ENCODE results near the gene IPMK.
A peak's percentile ranks its signal among the peaks of the same experiment; 100 is the strongest.

IPMK gene

DNA sequence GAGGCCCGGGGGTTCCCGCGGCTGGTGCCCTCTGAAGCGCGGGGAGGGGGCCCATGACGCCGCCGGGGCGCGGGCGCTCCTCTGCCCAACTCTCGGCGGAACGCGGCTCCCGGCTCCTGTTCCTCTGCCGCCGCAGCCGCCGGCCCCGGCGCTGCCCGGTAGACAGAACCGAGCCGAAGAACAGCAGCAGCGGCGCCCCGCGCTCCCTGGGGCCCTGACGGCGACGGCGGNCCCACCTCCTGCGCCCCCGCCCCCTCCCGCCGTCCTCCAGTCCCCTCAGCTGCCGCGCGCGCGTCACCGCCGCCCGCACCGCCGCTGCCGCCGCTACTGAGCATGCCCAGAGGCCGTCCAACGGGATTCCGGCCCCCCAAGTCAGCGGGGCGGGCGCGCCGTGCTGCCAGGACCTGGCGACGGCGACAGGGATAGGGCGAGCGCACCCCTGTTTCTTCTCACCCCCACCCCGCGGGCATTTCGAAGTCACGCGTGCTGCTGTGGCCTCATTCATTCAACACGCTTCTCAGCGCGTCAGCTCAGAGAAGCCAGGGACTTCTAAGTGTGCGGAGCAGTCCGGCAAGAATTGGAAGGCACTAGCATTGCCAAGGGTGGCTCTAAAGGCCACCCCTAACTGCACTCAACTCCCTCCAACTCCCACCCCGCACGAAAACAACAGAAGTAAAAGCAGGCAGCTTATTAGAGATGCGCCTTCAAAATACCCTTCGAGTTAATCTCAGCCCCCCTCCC, at the start of gene IPMK:
Gene IPMK (minus strand): TSS at position 182 of the 741 bp plus-strand sequence. CDS start 283 bp downstream, outside the sequence.
- DNase-seq: peak; percentile 47 to 64

DNA sequence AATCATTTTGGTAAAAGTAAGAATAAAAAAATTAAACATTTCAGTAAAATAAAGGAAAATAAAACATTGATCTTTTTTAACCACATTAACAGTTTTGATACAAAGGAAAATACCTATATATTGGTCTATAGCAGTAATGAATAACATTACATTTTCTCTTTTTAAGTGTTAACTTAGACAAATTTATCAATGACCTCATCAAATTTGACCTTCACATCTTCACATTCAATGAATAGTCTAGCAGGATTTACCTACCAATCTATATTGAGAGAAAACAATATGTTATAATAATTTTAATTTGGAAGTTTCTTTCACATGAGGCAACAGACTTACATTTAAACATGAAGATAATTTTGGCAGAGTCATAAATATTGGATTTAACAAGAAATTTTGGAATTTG, 49.2 kb upstream of the IPMK start:
- no peak for DNase-seq

DNA sequence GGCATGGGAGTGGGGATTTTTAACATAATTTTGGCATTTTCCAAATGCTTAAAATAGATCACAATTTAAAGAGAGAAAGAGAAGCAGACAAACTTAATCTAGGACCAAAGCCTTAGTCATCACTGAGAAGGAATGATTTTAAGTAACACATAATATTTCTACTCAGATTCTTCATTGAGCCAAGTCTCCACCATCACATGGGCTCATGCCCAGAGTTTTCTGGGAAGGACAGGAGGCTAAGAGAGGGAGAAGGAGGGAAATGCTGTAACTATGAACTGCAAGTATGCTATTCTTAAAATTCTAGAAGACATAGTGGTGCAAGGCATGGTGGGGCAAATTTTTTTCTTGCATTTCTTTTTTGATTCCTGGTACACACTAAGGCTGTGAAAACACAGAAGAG, 43.3 kb upstream of the IPMK start:
- no peak for DNase-seq

DNA sequence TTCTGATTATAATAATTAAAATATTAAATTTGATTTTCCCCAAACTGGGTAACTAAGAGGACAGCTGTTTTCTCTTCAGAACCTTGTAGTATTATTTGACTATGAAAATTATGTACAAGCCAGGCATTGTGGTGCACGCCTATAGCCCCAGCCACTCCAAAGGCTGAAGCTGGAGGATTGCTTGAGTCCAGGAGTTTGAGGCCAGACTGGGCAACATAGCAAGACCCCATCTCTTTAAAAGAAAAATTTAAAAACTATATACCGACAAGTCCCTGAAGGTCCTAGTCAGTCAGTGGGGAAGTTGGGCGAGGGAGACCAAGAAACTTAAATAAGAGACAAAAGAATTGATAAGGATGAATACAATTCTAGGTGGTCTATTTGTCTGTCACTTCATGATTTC, 40.0 kb upstream of the IPMK start:
- DNase-seq: no peak

DNA sequence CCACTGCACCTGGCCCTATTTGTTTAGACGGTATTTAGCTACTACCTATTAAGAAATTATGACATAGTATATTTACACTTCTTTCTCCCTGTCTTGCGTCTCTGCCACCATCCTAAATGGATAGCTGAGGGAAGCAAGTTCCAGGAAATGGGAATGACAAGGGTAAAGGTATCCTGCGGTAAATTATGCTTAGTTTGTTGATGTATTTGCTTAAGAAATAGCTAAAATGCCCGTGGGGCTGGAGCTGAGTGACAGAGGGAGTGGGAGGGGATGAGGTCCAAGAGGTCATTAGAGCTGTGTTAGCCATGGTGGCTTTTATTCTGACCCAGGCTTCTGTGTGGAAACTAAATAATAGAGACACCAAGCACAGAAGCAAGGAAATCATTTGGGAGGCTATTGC, 38.1 kb upstream of the IPMK start:
- DNase-seq: no peak

DNA sequence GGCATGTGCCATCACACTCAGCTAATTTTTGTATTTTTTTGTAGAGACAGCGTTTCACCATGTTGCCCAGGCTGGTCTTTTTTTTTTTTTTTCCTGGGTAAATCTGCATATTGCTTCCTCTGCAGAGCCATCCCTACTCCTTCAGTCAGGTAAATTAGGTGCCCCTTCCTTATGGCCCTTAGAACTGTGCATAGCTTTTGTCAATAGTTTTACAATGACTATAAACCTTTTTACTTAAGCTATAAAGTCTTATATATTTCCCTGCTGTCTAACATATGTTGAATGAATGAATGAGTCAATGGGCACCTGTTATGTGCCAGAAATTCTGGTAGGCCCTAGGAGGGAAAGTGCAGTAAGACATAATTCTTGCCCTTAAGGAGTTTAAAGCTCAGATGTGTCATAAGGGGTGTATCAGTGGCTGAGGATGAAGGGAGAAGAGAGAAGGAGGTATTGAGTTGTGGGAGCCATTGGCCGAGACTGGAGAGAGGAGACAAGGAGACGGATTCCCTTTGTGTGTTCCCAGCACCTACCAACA, 36.5 kb upstream of the IPMK start:
- DNase-seq: no peak

DNA sequence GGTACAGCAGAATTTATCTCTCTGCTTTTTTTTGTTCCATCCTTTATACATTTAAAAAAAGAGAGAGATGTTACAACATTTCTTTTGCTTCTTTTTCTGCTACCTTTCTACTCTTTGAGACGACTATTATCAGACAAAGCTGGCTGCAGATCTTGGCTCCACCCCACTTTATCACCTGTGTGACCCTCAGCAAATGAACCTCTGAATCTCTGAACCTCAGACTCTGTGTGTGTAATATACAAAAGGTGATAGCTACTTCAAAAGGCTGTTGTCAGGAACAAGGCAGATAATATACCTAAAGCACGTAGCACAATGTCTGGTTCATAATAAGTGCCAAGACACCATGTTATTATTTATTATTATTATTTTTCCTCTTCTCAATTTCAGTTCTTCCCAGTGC, 34.6 kb upstream of the IPMK start:
- DNase-seq: no peak

DNA sequence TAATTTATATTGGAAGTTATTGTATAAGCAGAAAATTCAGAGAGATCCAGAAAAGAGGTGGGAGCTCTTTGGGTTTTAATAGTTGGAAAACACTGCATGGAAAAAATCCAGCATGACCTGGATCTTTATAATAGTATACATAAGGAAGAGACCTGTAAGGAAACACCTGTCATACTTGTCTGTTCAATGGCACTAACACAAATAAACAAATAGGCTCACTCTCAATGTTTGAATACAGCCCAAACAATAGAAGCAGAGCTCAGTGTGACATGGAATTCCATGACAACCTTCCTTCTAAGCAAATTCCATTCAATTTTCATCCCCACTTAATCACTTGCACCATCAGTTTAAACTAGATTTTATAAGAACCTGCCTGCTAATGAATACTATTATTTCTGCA, 33.0 kb upstream of the IPMK start:
- no peak for DNase-seq

DNA sequence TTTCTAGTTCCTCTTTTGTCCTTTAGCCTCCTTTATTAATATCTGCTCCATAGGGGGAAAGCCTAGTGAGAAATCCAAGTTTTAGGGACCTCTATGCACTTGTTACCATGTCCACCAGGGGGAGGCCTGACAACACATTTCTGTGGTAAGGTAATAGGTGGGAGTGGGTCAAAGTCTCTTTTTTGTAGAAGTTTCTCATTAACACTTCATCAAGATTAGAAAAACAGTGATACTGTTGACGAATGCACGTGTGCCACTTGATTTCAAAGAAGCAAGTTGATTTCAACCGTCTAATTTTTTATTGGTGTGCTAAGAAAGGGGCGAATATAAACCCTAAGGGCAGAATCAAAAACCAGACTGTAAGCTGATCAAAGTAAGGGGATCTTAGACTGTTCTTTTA, 31.9 kb upstream of the IPMK start:
- DNase-seq: peak in 1 of 2 experiments; percentile 1

DNA sequence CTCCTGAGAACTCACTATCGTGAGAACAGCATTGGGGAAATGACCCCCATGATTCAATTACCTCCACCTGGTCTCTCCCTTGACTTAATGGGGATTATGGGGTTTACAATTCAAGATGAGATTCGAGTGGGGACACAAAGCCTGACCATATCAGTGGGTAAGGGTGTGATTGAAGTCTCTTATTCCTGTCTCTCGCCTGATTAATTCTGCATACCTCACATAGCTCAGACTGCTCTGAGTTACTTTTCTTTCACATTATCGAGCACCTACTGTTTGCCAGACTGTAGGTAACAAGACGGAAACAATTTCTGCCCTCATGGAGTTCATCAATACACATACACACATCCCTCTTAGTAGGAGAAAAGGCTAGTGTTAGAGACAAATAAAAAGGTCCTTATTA, 26.3 kb upstream of the IPMK start:
- DNase-seq: no peak

DNA sequence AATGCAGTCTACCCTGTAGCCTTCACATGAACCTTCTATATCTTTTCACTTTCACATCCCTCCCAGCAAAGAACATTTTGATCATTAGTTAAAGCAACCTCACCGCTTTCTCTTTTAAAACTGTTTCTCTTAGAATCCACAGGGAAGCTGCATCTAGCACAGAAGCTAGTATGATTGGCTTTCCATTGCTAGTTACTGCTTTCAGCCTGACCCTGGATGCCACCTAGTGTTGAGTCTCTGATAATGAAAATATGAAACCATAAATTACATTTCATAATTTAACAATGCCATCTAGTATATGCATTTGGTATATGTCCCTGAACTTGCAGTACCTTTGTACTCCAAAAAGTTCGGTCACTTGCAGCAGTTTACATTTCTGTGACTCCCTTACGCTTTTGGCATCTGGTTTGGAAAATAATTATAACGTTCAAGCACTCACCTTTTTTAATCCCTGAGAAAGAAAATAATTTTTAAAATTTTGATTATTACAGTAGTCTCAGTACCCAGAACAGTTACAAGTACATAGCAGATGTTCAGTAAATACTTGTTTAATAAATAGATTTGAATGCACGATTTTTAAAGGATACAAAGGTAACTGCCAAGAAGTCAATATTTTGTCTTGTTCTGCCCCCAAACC, 24.0 kb upstream of the IPMK start:
- no peak for DNase-seq

DNA sequence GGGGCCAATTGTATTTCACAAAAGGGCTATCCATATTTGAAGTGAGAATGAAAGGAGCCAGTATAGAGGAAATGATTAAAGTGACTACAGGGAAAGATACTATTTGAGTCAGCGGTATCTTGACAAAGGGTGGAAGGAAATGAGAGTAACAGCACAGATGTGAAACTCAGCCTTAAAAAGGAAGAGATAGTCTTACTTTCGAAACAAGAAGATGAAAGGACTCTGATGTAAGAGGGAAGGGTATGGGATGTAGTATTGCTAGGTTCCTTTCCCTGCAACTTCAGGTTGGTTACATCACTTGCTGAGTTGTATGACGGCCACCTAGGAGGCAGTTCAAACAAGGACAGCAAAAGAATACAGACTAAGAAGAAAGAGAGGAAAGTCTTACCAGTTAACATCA, 14.9 kb upstream of the IPMK start:
- no peak for DNase-seq

DNA sequence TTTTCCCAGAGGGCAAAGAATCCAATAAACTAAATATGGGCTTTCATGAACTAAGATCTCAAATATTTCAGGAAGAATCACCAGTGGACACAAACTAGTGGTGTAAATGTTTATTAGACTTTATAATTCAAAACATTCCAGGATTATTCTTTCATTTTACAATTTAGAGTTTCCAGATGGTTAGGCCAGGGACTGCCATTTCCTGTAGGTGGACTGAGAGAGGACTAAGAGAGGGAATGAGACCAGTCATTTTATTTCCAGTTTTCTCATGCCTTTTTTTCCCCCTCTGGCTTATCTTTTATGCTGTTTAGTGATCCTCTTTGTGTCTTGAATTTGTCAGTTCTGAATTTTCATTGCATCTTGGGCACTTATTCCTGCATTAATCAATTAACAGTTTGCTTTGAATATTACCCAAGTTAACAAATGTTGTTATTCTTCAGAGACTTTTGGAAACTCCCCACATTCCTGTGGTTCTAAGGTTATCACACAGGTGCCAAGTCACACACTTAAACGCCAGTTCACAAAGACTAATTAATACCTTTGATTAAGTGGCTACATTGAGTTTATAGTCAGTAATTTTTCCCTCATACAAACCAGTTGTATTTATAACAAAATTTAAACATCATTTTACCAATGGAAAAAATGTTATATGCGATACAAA, 13.5 kb upstream of the IPMK start:
- no peak for DNase-seq

DNA sequence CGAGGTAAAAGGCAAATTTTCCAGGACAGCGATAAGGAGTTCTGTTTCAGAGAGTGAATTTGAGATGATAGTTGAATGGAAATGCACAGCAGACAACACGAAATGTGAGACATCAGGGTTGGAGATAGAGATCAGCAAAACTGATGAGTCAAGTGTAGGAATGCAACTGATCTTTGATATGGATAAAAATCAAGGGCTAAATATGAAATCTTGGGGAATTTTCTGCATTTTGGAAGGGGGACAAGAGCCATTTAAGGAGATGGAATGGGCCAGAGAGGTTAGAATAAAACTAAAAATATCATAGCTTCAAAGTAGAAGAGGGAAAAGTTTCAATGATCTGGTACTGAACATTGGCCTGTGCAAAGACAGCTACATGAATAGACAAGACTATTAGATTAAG, 12.8 kb upstream of the IPMK start:
- no peak for DNase-seq

DNA sequence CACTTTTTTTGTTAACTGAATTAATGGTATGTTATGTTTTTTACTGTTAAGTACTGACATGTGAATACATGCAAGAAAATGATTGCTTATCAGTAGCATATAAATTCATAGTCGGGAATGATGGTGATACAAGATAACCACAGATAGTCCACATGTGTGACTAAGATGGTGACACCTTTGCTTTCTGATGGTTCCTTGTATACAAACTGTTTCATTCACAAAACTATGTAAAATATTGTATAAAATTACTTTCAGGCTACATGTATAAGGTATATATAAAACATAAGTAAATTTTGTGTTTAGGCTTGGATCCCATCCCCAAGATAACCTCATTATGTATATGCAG, 11.2 kb upstream of the IPMK start:
- no peak for DNase-seq

DNA sequence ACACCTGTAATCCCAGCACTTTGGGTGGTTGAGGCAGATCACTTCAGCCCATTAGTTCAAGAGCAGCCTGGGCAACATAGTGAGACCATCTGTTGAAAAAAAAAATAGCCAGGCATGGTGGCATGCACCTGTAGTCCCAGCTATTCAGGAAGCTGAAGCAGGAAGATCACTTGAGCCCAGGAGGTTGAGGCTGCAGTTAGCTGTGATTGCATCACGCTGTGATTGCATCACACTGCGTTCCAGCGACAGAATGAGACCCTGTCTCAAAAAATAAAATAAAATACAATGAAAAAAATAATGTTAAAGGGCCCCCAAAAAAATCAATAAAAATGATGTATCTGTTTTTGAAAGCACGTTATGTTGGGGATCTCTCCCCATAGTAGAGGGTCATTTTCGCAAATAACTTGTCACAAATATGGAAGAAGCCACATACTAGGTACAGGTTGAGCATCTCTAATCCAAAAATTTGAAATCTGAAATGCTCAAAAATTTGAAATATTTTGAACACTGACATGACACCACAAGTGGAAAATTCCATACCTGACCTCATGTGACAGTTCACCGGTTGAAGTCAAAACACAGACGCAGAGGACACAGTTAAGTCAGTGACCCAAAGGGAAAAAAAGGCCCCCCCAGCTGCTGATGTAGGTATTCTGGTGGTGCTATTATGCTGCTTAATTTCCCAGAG, 10.7 kb upstream of the IPMK start:
- DNase-seq: no peak

DNA sequence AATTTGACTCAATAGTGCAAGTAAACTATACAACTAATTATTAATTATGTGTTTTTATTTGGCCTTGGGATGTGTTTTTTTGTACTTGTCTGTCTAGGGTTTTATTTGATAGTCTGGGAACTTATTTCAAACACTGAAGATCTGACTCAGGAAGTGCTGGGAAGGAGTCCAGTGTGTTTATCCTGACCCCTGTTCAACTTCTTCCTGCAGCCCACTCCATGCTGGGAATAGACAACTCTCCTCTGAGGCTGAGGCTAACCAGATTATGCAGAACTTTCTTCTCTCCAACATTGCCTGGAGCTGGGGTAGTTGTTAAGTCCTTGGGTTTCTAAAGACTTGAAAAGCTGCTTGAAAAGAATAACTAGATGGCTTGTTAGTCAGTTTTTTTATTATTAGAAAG, 8.2 kb upstream of the IPMK start:
- no peak for DNase-seq

DNA sequence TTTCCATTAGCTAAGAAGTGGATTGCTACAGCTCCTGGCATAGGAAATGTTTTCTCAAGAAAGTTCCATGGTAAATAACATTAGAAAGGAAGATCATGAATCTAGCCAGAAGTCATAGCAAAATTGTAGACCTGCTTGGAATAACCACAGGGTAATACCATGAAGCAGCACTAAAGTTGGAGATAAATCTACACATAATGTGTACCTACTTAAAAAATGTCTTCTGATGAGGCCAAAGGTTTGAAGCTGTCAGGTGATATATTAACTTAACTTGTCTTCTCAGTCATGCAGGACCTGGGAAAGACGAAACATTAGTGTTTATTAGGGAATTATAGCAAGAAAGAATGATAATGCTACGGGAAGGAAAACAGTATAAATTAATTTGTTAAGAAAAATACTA, 7.6 kb upstream of the IPMK start:
- DNase-seq: no peak

DNA sequence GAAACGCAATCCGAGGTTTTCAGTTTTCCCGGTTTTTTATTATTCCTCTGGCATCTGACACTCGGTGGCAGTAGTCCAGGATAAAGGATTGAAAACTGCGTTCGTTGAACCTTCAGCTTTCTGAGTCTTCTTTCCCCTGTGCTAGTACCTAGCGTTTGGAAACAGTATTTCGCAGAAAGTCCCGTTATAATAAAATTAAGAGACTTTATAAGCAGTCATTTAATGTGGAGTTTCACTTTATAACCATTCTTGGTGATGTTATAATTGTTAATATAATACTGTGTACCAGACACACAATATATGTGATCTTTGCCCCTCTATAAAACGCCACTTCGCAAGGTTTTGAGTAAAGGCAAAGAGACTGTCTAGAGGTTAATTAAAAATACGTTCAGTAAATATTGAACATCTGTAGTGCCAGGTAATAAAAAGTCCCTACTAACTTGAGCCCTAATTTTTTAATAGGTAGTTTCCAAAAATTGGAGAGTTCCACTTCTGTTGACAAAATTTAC, 2.1 kb upstream of the IPMK start:
- DNase-seq: no peak

DNA sequence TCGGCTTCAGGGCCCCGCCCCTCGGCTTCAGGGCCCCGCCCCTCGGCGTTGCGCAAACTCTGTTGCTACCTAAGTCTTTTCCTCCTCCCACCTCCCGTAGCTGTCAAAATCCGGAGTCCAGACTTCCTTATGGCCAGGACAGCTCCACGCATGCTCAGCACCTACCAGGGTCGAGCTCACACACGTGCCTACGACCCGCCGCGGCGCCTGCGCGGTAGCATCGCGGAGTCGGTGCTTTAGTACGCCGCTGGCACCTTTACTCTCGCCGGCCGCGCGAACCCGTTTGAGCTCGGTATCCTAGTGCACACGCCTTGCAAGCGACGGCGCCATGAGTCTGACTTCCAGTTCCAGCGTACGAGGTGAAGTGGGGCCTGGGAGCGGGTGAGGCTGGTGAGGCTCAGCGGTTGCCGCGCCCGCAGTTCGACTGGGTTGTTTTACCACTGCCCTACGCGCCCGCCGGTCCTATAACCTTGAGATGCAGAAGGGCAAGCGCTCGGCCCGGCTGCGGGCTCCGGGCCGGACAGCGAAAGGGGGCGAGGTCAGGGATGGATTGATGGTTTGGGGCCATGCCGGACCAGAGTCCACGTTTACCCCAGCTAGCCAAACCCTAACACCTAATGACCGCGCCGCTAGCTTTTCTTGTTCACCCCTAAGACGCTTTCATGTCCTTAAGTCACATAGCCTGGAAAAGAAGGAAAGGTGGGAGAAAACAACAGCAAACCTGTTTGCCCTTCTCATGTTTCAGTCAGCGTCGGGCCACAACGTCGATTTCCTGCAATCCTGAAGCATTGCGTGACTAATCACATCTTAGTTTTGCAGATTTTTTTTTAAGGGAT, 1.5 kb upstream of the IPMK start, which contains the start of gene CISD1:
Gene CISD1 (plus strand): TSS at position 217 of the 836 bp plus-strand sequence. CDS start 112 bp downstream, at position 329.
- peak; percentile 89 to 90 for DNase-seq

DNA sequence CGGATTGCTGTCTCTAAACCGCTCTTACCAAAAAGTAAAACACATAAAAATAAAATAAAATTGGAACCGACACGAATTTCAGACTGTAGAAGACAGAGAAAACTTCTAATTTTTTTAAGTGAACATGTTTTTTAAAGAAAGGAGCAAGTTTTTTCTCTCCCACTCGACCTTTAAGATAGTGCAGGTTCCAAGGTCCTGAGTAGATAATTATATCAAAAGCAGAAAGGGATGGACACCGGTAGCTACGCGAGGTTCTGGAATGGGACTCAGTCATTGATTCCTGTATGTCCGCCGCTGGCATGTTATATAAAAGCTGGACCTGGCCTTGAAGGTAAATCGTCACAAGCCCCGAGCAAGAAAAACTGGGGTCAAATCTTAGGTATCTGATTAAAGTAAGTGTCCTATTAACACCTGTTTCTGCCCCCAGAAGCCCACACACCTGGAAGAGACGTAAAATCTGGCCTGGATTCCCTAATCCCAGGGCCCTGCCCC, 806 bp upstream of the IPMK start:
- no peak for DNase-seq
